ENCODE results near the gene OLFM3.

The OLFM3 gene

GRCh38 chr1:101943237-101943636 is 53.5 kb downstream of the OLFM3 start:
- DNase-seq (ENCODE audit: low read depth): no peak

- no peak for DNase-seq (ENCODE audit: low read depth)
These were observed 54.1 kb downstream of the OLFM3 start for GRCh38 chr1:101942516-101943193.

- DNase-seq (ENCODE audit: low read depth): no peak
These were observed 58.0 kb downstream of the OLFM3 start for GRCh38 chr1:101938681-101939080.

- no peak for DNase-seq (ENCODE audit: low read depth)
These were observed 67.4 kb downstream of the OLFM3 start for GRCh38 chr1:101929343-101929742.

GRCh38 chr1:101928829-101929228 is 67.9 kb downstream of the OLFM3 start:
- DNase-seq (ENCODE audit: low read depth): no peak

- DNase-seq (ENCODE audit: low read depth): no peak
These were observed 72.0 kb downstream of the OLFM3 start for GRCh38 chr1:101924700-101925099.

GRCh38 chr1:101920577-101920976 is 76.1 kb downstream of the OLFM3 start:
- DNase-seq (ENCODE audit: low read depth): no peak

- no peak for DNase-seq (ENCODE audit: low read depth)
These were observed 78.4 kb downstream of the OLFM3 start for GRCh38 chr1:101918277-101918676.

GRCh38 chr1:101915597-101915996 is 81.1 kb downstream of the OLFM3 start:
- no peak for DNase-seq (ENCODE audit: low read depth)

GRCh38 chr1:101914473-101915242 is 82.1 kb downstream of the OLFM3 start:
- DNase-seq (ENCODE audit: low read depth): no peak

- no peak for DNase-seq (ENCODE audit: low read depth)
These were observed 84.8 kb downstream of the OLFM3 start for GRCh38 chr1:101911894-101912293.

- no peak for DNase-seq (ENCODE audit: low read depth)
These were observed 87.7 kb downstream of the OLFM3 start for GRCh38 chr1:101908980-101909379.

GRCh38 chr1:101907264-101907663 is 89.5 kb downstream of the OLFM3 start:
- no peak for DNase-seq (ENCODE audit: low read depth)

- no peak for DNase-seq (ENCODE audit: low read depth)
These were observed 91.4 kb downstream of the OLFM3 start for GRCh38 chr1:101905283-101905835.

- DNase-seq (ENCODE audit: low read depth): no peak
These were observed 94.5 kb downstream of the OLFM3 start for GRCh38 chr1:101902199-101902598.

GRCh38 chr1:101898137-101898536 is 98.6 kb downstream of the OLFM3 start:
- DNase-seq (ENCODE audit: low read depth): no peak

GRCh38 chr1:101884621-101885020 is 112.1 kb downstream of the OLFM3 start:
- no peak for DNase-seq (ENCODE audit: low read depth)

GRCh38 chr1:101875891-101876290 is 120.8 kb downstream of the OLFM3 start:
- no peak for DNase-seq (ENCODE audit: low read depth)

GRCh38 chr1:101873672-101874071 is 123.1 kb downstream of the OLFM3 start:
- no peak for DNase-seq (ENCODE audit: low read depth)

- no peak for DNase-seq (ENCODE audit: low read depth)
These were observed 136.8 kb downstream of the OLFM3 start for GRCh38 chr1:101859941-101860340.

GRCh38 chr1:101854271-101854670 is 142.5 kb downstream of the OLFM3 start:
- no peak for DNase-seq (ENCODE audit: low read depth)

GRCh38 chr1:101852936-101853335 is 143.8 kb downstream of the OLFM3 start:
- no peak for DNase-seq (ENCODE audit: low read depth)

GRCh38 chr1:101849356-101849755 is 147.4 kb downstream of the OLFM3 start:
- DNase-seq (ENCODE audit: low read depth): no peak
